ENCODE data around the gene C18orf54.
"Not testable (repeated sequence)": the region's sequence is repeated elsewhere in the genome, so short reads cannot be mapped to it uniquely, and the experiment has no call there.

The C18orf54 gene

DNA sequence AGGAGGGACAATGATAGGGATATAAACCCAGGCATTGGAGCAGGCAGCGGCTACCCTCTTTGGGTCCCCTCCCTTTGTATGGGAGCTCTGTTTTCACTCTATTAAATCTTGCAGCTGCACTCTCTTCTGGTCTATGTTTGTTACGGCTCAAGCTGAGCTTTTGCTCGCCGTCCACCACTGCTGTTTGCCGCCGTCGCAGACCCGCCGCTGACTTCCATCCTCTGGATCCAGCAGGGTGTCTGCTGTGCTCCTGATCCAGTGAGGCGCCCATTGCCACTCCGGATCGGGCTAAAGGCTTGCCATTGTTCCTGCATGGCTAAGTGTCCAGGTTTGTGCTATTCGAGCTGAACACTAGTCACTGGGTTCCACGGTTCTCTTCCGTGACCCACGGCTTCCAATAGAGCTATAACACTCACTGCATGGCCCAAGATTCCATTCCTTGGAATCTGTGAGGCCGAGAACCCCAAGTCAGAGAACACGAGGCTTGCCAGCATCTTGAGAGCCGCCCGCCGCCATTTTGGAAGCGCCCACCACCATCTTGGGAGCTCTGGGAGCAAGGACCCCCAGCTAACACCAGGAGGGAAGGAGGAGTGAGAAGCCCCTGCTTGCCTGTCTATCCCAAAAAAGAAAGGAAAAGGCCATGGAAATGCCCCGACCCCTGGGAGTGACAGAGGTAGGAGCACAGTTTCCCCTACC, 29.2 kb downstream of the C18orf54 start:
- not testable (repeated sequence) for DNase-seq (ENCODE audit: low read depth)

DNA sequence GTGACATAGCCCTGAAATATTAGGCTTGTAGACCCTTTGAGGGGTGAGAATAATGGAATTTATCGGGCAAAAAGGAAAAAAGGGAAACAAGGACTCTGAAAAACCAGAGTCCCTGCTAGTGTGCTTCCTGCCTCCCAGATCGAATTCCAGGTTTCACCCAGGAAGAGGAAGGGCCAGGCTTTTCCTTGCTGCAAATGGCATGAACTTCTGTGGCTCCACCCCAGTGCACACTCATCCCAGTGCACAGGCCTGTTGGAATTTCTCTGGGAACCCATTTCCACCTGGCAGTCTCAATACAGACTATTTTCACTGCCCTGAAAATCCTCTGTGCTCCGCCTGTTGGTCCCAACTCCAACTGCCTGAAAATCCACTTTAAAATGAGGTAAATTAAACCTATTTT, 29.9 kb downstream of the C18orf54 start:
- DNase-seq (ENCODE audit: low read depth), result no peak

DNA sequence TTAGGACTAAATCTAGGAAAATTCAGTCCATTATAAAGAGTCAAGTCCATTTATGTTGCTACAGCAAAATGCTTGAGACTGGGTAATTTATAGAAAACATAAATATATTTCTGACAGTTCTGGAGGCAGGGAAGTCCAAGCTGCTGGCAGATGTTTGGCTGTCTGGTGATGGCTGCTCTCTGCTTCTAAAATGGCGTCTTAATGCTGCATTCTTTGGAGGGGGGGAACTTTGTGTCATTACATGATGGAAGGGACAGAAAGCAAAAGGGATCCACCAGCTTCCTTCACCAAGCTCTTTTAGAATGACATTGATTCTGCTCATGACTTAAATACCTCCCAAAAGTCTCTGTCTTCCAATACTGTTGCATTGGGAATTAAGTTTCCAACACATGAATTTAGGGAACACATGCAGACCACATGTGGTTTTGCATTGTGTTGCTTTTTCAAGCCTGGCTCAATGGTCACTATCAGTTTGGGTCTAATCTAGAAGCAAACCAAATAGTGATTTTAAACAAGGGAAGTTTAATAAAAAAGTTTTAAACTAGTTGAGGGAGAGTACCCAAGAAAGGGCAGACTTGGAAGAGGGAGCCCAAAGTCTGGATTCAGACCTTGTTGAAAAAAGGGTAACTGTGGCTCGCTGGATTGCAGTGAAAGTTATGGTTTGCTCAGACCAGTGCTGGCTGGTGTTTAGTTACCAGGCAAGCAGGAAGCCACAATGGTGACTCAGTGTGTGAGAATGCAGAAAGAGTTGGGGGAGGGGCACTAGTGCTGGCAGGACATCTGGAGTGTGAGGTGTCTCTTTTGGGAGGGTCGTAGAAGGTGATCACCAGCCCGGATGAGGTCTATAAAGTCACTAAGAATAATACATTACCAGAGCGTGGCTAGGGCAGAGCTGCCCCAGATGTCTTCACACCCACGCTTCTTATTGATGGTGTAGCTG, 30.8 kb downstream of the C18orf54 start:
- peak; percentile 57 for DNase-seq (ENCODE audit: low read depth)

DNA sequence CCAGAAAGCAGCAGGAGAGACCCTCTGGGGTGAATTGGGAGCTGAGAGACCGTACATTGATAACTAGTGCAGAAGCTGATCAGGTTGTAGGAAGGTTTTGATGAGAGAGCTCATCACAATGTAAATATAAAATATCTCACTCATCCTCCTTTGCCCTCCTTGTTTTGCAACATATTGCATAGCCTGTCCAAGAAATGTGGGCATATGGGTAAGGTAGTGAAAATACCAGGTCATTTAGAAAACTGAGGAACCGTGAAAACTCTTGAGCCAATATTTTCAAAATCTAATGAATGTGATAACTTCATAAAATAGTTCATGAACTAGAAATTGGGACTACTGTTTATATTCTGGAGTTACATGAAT, 31.4 kb downstream of the C18orf54 start:
- no peak for DNase-seq (ENCODE audit: low read depth)

DNA sequence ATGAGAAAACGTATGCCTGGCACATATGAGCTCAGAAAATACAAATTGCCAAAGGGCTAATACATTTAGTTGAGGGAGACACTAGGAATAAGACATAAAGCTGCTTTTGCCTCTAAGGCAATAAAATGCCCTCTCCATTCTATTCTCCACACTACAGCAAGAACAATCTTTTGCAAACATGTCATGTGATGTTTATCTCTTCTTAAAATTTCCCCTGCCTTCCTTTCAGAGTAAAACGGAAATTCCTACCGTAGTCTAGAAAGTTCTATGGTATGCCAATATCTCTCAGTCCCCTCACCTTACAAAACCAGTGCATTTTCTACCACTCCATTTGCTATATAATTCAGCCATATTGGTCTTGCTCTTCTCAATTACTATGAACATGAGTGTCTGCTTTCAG, 33.1 kb downstream of the C18orf54 start:
- no peak for DNase-seq (ENCODE audit: low read depth)

DNA sequence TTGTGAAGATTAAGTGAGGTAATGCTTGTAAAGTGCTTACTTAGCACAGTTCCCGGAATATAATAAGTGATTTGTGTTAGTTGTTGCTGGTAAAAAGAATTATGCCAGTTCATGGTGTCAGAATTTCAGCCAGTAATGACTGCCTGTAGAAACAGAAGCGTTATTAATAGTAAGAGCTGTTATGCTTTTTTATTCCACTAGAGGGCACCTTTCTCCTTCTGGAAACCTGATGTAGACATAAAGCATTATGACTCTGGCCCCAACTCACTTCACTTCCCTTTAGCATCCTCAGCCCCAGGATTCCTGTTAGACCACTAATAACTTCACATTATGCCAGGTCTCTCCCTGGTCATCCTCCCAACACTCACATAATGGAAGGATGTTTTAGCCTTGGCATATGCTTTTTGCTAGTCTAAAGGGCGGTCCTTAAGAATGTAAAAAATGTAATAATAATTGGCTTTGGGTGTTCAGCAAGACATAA, 34.9 kb downstream of the C18orf54 start:
- DNase-seq (ENCODE audit: low read depth), result peak; percentile 45

DNA sequence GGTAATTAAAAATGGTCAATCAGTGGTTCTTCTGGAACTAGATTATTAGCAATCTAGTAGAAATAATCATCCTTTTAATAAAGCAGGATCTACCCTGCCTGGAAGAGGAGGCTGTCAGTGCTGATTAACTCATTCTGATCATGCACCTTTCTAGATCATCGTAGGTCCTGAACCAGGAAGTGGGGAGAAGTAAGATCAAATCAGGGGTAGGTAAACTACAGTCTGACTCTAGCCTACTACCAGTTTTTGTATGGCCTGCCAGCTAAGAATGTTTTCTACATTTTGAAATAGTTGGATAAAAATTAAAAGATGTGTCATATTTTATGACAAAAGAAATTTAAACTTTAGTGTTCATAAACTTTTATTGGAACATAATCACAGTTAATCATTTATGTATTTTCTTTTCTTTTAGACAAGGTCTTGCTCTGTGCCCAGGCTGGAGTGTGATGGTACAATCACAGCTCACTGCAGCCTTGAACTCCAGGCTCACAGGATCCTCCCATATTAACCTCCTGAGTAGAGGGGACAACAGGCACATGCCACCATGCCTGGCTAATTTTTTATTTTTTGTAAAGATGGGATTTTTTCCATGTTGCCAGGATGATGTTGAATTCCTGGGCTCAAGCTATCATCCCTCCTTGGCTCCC, 36.1 kb downstream of the C18orf54 start:
- no peak for DNase-seq (ENCODE audit: low read depth)

DNA sequence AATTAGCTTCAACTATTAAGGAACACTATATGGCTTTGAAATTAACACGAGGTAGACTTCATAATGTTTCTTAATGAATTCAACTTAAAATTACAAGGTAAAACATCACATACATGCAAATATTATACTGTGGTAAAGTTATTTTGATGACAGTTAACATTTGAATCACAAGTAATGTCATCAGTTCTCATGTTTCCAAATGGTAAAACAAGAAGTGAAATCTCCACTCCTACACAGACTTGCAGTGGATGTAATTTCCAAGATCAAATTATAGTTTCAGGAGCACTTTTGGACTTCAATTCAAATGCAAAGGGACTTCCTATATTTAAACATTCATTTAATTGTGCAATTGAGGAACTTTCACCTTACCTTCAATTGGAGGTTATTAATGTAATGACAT, 39.1 kb downstream of the C18orf54 start:
- DNase-seq (ENCODE audit: low read depth), result no peak

DNA sequence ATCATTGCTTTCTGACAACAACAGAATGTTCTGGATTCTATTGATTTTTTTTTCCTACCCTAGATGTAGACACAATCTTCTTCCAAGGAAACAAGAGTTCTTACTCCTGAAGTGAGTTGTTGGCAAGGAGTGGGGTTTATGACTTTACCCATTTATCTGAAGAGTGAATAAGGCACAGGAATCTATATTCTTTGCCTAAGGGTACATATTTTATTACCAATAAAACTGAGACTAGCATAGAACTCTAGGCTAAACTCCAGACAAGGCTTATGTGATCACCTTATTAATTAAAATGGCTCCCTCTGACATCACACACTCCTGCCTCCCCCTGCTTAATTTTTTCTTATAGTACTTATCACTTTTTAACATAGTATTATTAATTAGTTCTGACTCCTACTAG, 47.6 kb downstream of the C18orf54 start:
- DNase-seq (ENCODE audit: low read depth), result no peak

DNA sequence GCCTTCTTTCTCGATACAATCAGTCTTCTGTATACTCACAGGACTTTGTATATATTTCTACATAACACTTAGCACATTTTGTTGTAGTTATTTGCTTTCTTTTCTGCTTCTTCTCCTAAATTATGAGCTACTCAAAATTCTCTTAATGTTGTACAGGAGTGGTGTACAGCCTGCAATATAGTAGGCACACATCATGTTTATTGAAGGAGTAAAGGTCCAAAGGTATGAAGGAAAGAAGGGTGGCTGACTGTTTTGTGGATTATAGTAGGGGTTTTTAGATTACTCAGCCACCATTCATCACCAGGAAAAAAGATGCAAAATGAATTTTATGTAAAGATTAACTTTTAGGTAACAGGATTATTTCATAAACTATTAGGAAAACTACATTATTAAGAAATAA, 54.1 kb downstream of the C18orf54 start:
- no peak for DNase-seq (ENCODE audit: low read depth)

DNA sequence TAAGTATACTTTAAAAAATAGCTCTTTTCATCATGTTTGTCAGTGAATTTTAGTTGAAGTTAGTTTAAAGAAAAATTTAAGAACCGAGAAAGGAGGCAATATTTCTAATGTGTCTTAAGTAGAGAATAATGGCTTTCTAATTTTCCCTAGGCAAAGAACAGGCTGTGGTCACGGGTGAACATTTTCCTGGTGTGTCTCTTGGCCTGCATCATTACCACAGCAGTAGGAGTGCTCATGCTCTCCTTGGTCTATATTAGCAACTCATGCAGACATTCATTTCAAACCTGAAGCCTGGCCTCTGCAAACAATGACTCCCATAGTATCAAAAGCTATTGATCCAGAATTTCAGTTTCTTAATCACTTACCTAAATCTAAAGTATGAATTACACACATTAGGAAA, 57.4 kb downstream of the C18orf54 start:
- no peak for DNase-seq (ENCODE audit: low read depth)

DNA sequence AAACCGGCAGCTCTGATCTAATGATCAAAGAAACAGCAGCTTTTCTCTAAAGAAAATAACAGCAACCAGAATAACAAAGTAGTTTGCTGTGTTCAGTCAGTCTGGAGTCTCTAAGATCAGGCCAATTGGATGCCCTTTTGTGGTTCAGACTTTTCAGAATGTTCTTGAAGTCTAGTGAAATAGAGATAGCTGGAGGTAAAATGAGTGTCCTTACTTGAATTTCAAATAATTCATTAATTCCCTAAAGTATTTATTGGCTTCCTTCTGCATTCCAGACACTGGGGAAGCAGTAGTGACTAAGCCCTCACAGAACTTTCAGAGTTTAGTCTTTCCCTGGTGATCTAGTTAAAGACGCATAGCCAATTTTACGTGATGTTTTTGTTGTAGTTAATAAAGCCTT, 58.7 kb downstream of the C18orf54 start:
- DNase-seq (ENCODE audit: low read depth), result peak; percentile 58

DNA sequence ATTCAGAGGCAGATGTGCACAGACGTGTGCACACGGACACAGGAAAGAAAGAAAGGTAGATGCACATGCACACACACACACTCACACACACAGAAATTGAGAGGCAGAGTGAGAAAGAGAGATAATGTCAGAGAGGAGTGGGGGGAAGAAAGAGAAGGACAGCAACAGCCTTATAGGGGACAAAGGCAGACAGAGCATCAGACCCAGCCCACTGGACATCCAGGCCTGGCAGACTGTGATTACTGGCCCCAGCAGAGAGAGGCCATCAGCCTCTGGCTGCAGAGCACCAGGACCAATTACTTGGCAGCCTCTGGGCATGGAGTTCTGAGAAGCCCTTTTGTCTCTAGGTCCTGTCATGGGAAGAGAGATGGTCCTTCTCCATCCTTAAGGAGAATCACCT, 66.1 kb downstream of the C18orf54 start:
- DNase-seq (ENCODE audit: low read depth), result no peak

DNA sequence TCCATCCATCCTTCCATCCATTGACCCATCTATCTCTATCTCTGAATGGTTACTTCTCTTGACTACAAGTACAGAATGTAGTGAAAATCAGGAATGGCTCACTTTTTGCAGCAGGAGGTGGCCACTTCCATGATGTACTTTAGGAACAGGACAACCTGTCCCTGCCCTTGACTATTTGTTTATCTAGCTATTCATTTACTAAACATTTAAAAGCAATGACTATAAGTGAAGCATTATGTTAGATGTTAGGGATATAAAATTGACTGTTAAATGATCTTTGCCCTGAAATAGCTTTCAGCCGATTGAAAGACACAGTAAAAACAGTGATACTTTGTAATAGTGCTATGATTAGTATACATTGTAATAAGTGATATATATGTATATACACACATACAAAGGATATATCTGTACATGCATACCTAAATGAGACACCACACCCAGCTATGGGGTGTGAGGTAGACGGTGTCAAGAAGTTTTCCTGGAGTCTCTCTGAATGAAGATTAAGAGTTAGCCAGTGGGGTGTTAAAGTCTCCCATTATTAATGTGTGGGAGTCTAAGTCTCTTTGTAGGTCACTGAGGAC, 68.5 kb downstream of the C18orf54 start:
- DNase-seq (ENCODE audit: low read depth), result no peak
